ENCODE results near the gene DPYSL5. TPM values are rescaled to one million over a fixed set of nuclear protein-coding genes. Genes with fewer than 3 reads are reported as not detected.

Gene DPYSL5
- total RNA-seq, 2 experiments from 2014 or later, result not detected

DNA sequence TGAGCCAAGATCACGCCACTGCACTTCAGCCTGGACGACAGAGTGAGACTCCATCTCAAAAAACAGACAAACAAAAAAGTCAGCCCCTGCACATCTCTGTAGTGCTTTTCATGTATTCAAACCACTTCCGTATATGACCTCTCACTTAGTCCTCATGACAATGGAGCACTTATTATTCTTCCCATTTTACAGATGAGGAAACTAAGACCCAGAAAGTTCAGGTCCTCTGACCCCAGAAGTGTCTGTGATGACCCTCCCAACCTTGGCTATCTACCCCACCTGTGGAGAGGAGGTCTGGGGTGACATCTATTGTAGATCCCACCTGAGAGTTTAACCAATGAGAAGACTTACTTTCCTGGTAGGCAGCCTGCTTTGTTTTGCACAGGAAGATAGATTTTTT lies 100.9 kb downstream of the DPYSL5 start:
- no peak for ATAC-seq
- ChIA-PET CTCF (interaction anchor here (1.1 kb wide), 1 partner anchor 13 kb away, joined by 3 read pairs; no protein-coding TSS in a partner anchor), POLR2A (no interaction called here)
- Mint-ChIP-seq H3K9me3 (no peaks in the 10 kb centered on the region), H3K4me3 (no peak overlapping the region), H3K4me1 (ENCODE audit: low read depth) (no peaks in the 10 kb centered on the region), H3K27ac (no peak overlapping the region), H3K27me3 (peaks cover 7% of the 10 kb centered on the region), H3K36me3 (ENCODE audit: low read depth) (no peaks in the 10 kb centered on the region)
- TF ChIP-seq, protein P1, sequence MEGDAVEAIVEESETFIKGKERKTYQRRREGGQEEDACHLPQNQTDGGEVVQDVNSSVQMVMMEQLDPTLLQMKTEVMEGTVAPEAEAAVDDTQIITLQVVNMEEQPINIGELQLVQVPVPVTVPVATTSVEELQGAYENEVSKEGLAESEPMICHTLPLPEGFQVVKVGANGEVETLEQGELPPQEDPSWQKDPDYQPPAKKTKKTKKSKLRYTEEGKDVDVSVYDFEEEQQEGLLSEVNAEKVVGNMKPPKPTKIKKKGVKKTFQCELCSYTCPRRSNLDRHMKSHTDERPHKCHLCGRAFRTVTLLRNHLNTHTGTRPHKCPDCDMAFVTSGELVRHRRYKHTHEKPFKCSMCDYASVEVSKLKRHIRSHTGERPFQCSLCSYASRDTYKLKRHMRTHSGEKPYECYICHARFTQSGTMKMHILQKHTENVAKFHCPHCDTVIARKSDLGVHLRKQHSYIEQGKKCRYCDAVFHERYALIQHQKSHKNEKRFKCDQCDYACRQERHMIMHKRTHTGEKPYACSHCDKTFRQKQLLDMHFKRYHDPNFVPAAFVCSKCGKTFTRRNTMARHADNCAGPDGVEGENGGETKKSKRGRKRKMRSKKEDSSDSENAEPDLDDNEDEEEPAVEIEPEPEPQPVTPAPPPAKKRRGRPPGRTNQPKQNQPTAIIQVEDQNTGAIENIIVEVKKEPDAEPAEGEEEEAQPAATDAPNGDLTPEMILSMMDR (IDR thresholded peaks at IDR 0.05), result no peak
- DNase-seq, result no peak
- intact Hi-C loops (cut with micrococcal nuclease), result no loop called here

DNA sequence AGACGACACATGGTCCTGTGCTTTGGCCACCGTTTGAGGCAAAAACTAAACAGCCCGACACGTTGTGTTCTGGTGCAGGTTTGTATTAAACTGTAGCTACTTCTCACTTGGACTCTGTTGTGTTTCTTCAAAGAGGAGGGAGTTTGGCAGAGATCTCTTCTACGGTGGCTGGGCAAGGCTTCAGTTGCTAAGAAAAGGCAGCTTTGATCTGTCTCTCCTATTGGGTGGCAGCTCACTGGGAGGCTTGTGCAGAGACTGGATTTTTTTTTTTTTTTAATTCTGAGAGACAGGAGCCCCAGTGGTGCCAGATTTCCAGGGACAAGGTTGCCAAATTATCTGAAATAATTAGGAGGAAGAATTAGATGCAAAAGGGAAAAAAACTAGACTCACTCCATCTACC lies 102.3 kb downstream of the DPYSL5 start:
- Mint-ChIP-seq H3K27ac (no peak overlapping the region), H3K4me1 (ENCODE audit: low read depth) (no peaks in the 10 kb centered on the region), H3K4me3 (no peak overlapping the region), H3K36me3 (ENCODE audit: low read depth) (no peaks in the 10 kb centered on the region), H3K9me3 (no peaks in the 10 kb centered on the region), H3K27me3 (peaks cover 11% of the 10 kb centered on the region)
- intact Hi-C loops (cut with micrococcal nuclease), result no loop called here
- TF ChIP-seq, protein P1 (IDR thresholded peaks at IDR 0.05), result no peak
- ATAC-seq, result no peak
- DNase-seq, result no peak
- CTCF ChIA-PET, result interaction anchor here (1.4 to 1.5 kb wide), 3 partner anchors 11 to 220 kb away, joined by 4 to 6 read pairs (median 4); no protein-coding TSS in a partner anchor
- POLR2A ChIA-PET, result interaction anchor here (0.9 kb wide), 1 partner anchor 9 kb away, joined by 4 read pairs; no protein-coding TSS in a partner anchor

DNA sequence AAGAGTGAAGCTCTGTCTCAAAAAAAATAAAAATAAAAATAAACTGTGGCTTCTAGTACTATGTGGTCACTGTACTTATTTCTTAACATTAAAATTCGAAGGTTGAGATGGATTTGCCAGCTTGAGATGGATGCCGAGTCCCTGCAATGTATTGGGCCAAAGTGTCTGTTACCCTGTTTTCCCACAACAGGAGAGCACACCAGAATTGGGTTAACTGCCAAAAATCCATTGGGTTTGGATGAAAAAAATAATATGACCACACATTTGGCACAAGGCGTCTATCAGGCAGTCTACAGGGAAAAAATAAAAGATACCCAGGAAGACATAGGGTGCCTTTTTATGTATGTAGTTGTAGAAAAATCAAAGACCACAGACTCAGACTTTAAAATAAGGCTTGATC lies 103.3 kb downstream of the DPYSL5 start:
- H3K9me3 Mint-ChIP-seq, result no peaks in the 10 kb centered on the region
- peaks cover 10% of the 10 kb centered on the region for H3K27me3 Mint-ChIP-seq
- no peaks in the 10 kb centered on the region for H3K4me1 Mint-ChIP-seq (ENCODE audit: low read depth)
- DNase-seq, result no peak
- ChIA-PET POLR2A (no interaction called here), CTCF (interaction anchor here (0.7 to 1.5 kb wide), 2 partner anchors 32 to 219 kb away, joined by 3 to 4 read pairs; no protein-coding TSS in a partner anchor)
- ATAC-seq, result no peak
- TF ChIP-seq, protein P1 (IDR thresholded peaks at IDR 0.05), result no peak
- no peak overlapping the region for H3K4me3 Mint-ChIP-seq
- H3K36me3 Mint-ChIP-seq (ENCODE audit: low read depth), result no peaks in the 10 kb centered on the region
- intact Hi-C loops (cut with micrococcal nuclease), result no loop called here
- no peak overlapping the region for H3K27ac Mint-ChIP-seq

DNA sequence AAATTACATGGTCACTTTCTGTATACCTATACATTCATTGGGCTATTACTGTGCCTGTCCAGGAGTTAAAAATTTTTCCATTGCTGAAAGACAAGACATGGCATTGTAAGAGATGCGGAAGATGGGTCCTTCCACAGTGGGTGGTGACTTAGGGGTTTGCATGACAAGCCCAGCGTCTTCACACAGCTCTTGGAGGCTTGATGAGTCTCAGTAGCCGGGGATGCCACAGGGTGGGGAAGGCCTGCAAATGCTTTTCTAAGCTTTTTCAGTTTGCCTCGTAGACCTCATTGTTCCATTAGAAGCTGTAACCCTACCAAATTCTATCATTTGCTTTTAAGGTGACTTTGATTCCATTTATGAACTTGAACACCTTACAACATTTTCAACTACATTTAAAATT lies 104.4 kb downstream of the DPYSL5 start:
- no peaks in the 10 kb centered on the region for H3K9me3 Mint-ChIP-seq
- no peak for ATAC-seq
- CTCF ChIA-PET, result interaction anchor here (1.8 to 3.5 kb wide), 4 partner anchors 10 to 106 kb away, joined by 6 to 20 read pairs (median 8); no protein-coding TSS in a partner anchor

DNA sequence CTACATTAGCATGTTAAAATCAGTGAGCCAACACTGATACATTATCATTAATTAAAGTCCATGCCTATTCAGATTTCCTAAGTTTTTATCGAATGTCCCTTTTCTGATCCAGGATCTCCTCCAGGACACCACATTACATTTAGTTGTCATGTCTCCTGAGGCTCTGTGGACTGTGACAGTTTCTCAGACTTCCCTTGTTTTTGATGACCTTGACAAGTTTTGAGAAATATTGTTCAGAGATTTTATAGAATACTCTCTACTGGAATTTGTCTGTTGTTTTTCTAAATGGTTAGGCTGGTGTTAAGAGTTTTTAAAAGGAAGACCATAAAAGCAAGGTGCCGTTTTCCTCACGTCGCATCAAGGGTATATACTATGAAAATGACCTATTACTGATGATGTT lies 106.2 kb downstream of the DPYSL5 start:
- Mint-ChIP-seq H3K9me3 (no peaks in the 10 kb centered on the region), H3K27me3 (peaks cover 15% of the 10 kb centered on the region), H3K4me1 (ENCODE audit: low read depth) (no peaks in the 10 kb centered on the region), H3K27ac (no peak overlapping the region), H3K36me3 (ENCODE audit: low read depth) (no peaks in the 10 kb centered on the region), H3K4me3 (no peak overlapping the region)
- DNase-seq (no peak), ATAC-seq (no peak)
- POLR2A ChIA-PET, result no interaction called here
- intact Hi-C loops (cut with micrococcal nuclease), result no loop called here
- CTCF ChIA-PET, result interaction anchor here (2.3 to 3.5 kb wide), 3 partner anchors 8 to 108 kb away, joined by 7 to 20 read pairs (median 8); no protein-coding TSS in a partner anchor
- TF ChIP-seq, protein P1 (IDR thresholded peaks at IDR 0.05), result no peak

More for the DNA sequence above, 104.4 kb downstream of the DPYSL5 start:
- POLR2A ChIA-PET, result no interaction called here
- Mint-ChIP-seq H3K36me3 (ENCODE audit: low read depth) (no peaks in the 10 kb centered on the region), H3K27ac (no peak overlapping the region), H3K4me3 (no peak overlapping the region), H3K4me1 (ENCODE audit: low read depth) (no peaks in the 10 kb centered on the region), H3K27me3 (peaks cover 12% of the 10 kb centered on the region)
- TF ChIP-seq, protein P1 (IDR thresholded peaks at IDR 0.05), result no peak
- intact Hi-C loops (cut with micrococcal nuclease), result no loop called here
- DNase-seq, result no peak
